Measurements from ENCODE around the gene ARL16.

Gene ARL16

DNA sequence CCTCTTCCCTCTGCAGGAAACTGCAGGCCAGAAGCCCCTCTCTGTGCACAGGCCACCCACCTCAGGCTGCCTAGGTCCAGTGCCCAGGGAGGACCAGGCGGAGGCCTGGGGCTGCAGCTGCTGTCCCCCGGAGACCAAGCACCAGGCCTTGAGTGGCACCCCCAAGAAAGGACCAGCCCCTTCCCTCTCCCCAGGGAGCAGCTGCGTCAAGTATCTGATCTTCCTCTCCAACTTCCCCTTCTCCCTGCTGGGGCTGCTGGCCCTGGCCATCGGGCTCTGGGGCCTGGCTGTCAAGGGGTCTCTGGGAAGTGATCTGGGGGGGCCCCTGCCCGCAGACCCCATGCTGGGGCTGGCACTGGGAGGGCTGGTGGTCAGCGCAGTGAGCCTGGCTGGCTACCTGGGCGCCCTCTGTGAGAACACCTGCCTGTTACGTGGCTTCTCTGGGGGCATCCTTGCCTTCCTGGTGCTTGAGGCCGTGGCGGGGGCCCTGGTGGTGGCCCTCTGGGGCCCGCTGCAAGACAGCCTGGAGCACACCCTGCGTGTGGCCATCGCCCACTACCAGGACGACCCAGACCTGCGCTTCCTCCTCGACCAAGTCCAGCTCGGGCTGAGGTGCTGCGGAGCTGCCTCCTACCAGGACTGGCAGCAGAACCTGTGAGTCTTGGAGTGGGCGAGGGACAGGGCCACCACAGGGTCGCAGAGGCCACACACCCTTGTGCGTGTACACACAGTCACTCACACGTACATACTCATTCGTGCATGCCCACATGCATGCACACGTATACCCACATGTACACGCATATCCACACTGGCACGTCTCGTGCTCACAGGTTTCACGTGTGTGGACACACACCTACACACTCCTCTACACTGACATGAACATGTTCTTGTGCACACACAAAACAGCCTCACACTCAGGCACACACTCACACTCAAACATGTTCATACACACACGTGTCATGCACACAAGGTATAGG, 38.3 kb downstream of the ARL16 start:
- no peak overlapping the region for H3K4me3 ChIP-seq (ENCODE audit: low read depth, low read length)
- peaks cover 5% of the 10 kb centered on the region for H3K4me1 ChIP-seq (ENCODE audit: control insufficient read depth, insufficient read depth, low read length)
- H3K36me3 ChIP-seq (ENCODE audit: control insufficient read depth, insufficient read depth, low read length): no peaks in the 10 kb centered on the region
- H3K9ac ChIP-seq (ENCODE audit: low read depth, low read length): no peak overlapping the region
- H3K27me3 ChIP-seq (ENCODE audit: control insufficient read depth, insufficient read depth, low read length): peaks cover 22% of the 10 kb centered on the region
- no peaks in the 10 kb centered on the region for H3K9me3 ChIP-seq (ENCODE audit: control insufficient read depth, insufficient read depth, low read length)

DNA sequence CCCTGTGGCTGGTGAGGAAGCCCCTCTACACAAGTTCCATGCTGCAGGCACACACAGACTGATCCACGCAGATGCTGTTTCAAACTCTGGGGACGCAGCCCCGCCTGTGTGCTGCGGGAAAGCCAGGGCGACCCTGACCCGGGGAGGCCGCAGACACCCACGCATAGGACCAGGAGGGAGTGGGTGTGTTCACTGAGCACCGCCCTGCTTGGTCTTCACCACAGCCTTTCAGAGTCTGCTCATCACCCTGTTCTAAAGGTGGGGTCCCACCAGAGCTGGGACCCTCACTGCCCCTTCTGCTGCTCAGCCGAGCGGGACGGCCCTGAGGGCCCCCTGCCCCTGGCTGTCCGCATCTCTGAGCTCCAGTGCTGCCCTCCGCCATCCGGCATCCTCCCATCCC, 39.1 kb downstream of the ARL16 start:
- Histone ChIP-seq H3K4me1 (ENCODE audit: control insufficient read depth, insufficient read depth, low read length) (peaks cover 5% of the 10 kb centered on the region), H3K27me3 (ENCODE audit: control insufficient read depth, insufficient read depth, low read length) (peaks cover 22% of the 10 kb centered on the region), H3K4me3 (ENCODE audit: low read depth, low read length) (no peak overlapping the region), H3K9ac (ENCODE audit: low read depth, low read length) (no peak overlapping the region), H3K36me3 (ENCODE audit: control insufficient read depth, insufficient read depth, low read length) (no peaks in the 10 kb centered on the region), H3K9me3 (ENCODE audit: control insufficient read depth, insufficient read depth, low read length) (no peaks in the 10 kb centered on the region)

DNA sequence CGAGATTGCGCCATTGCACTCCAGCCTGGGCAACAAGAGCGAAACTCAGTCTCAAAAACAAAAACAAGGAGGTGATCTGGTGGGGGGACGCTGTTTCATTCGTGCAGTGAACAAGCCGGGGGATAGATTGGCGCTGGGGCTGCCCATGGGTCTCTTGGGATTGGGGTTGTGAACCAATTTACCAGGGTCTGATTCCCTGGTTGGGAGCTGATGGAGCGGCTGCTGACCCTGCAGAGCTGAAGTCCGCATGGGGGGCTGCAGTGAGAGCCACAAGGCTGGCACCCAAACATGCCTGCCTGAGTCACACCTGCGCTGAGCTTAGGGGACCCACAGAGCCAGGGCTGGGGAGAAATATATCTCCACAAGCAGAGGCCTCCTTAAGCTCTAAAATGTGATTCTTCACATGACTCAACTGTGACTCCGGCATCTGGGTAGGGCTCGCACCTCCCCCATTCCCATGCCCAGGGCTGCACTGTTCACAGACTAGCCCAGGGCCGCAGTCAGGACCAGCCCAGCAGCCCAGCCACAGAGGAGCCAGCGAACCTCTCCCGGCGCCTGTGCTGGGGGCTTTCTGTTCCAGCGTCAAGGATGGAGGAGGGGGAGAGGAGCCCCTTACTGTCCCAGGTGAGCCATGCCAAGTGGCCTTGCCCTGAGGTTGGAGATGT, 41.6 kb downstream of the ARL16 start:
- Histone ChIP-seq H3K4me3 (ENCODE audit: low read depth, low read length) (no peak overlapping the region), H3K36me3 (ENCODE audit: control insufficient read depth, insufficient read depth, low read length) (no peaks in the 10 kb centered on the region), H3K4me1 (ENCODE audit: control insufficient read depth, insufficient read depth, low read length) (no peaks in the 10 kb centered on the region), H3K9ac (ENCODE audit: low read depth, low read length) (no peak overlapping the region), H3K27me3 (ENCODE audit: control insufficient read depth, insufficient read depth, low read length) (peaks cover 4% of the 10 kb centered on the region), H3K9me3 (ENCODE audit: control insufficient read depth, insufficient read depth, low read length) (no peaks in the 10 kb centered on the region)

DNA sequence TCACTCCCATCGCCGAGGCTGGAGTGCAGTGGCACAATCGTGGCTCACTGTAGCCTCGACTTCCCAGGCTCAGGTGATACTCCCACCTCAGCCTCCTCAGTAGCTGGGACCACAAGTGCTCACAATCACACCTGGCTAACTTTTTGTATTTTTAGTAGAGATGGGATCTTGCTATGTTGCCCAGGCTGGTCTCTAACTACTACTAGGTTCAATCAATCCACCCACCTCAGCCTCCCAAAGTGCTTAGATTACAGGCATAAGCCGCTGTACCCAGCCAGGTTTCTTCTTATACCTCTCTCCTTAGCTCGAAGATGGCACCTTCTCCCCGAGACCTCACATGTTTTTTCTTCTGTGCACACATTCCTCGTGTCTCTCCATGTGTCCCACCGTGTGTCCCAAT, 43.6 kb downstream of the ARL16 start:
- Histone ChIP-seq H3K4me1 (ENCODE audit: control insufficient read depth, insufficient read depth, low read length) (no peaks in the 10 kb centered on the region), H3K27me3 (ENCODE audit: control insufficient read depth, insufficient read depth, low read length) (no peaks in the 10 kb centered on the region), H3K9me3 (ENCODE audit: control insufficient read depth, insufficient read depth, low read length) (no peaks in the 10 kb centered on the region), H3K9ac (ENCODE audit: low read depth, low read length) (no peak overlapping the region), H3K36me3 (ENCODE audit: control insufficient read depth, insufficient read depth, low read length) (no peaks in the 10 kb centered on the region), H3K4me3 (ENCODE audit: low read depth, low read length) (no peak overlapping the region)

DNA sequence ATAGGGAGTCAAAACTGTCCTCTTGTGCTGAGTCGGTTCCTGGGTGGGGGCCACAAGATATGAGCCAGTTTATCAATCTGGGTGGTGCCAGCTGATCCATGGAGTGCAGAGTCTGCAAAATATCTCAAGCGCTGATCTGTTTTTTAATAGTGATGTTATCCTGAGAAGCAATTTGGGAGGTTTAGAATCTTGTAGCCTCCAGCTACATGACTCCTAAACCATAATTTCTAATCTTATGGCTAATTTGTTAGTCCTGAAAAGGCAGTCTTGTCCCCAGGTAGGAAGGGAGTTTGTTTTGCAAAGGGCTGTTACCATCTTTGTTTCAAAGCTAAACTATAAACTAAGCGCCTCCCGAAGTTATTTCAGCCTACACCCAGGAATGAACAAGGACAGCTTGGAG, 44.9 kb downstream of the ARL16 start:
- Histone ChIP-seq H3K9ac (ENCODE audit: low read depth, low read length) (no peak overlapping the region), H3K9me3 (ENCODE audit: control insufficient read depth, insufficient read depth, low read length) (no peaks in the 10 kb centered on the region), H3K27me3 (ENCODE audit: control insufficient read depth, insufficient read depth, low read length) (no peaks in the 10 kb centered on the region), H3K36me3 (ENCODE audit: control insufficient read depth, insufficient read depth, low read length) (no peaks in the 10 kb centered on the region), H3K4me3 (ENCODE audit: low read depth, low read length) (no peak overlapping the region), H3K4me1 (ENCODE audit: control insufficient read depth, insufficient read depth, low read length) (no peaks in the 10 kb centered on the region)

DNA sequence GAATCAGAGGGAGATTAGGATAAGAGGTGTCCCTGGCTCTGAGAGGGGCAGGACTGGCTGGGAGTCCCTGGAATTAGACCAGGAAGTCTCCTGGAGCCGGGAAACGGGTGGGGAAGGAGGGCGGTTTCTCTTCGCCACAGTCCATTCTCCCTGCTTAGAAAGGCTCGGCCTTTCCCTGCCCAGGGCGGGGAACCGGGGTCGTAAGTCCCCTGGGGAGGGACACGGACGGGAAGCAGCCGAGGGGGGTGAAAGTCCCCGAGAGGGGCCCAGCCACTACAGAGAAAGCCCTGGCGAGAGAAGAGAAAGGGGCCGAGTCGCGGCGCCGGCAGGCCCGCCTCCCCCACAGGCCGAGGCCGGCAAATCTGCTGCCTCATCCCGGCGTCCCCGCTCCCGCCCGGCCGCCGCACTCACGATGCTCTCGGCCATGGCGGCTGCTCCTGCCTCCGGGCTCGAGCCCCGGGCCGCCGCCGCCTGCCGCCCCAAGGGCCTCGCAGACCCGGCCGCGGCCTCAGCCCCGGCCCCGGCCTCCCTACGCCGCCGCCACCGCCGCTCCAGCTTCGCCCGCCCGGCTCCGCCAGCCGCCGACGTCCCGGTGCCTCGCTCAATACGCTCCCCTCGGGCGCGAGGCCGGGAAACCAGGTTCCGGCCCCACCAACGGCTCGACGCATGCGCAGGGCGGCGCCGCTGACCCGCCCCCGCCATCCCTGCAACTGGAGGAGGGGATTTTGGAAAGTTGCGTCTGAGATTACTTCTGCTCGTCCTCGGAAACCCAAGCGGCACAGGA, 46.9 kb downstream of the ARL16 start, which contains the start of the genes NPLOC4 and TSPAN10:
Gene NPLOC4, minus strand, starts transcription at position 608 of the 784 bp plus-strand sequence. Its CDS starts 182 bp downstream, at position 426.
Gene TSPAN10, plus strand, starts transcription at position 692 of the 784 bp plus-strand sequence. CDS start 5,217 bp downstream, outside the sequence.
- H3K9ac ChIP-seq (ENCODE audit: low read depth, low read length): peak within 1 kb of the TSS; percentile 88
- no peaks in the 10 kb centered on the region for H3K9me3 ChIP-seq (ENCODE audit: control insufficient read depth, insufficient read depth, low read length)
- peak within 1 kb of the TSS; percentile 97 for H3K4me3 ChIP-seq (ENCODE audit: low read depth, low read length)
- no peaks in the 10 kb centered on the region for H3K27me3 ChIP-seq (ENCODE audit: control insufficient read depth, insufficient read depth, low read length)
- H3K36me3 ChIP-seq (ENCODE audit: control insufficient read depth, insufficient read depth, low read length): no peaks in the 10 kb centered on the region
- no peaks in the 10 kb centered on the region for H3K4me1 ChIP-seq (ENCODE audit: control insufficient read depth, insufficient read depth, low read length)

DNA sequence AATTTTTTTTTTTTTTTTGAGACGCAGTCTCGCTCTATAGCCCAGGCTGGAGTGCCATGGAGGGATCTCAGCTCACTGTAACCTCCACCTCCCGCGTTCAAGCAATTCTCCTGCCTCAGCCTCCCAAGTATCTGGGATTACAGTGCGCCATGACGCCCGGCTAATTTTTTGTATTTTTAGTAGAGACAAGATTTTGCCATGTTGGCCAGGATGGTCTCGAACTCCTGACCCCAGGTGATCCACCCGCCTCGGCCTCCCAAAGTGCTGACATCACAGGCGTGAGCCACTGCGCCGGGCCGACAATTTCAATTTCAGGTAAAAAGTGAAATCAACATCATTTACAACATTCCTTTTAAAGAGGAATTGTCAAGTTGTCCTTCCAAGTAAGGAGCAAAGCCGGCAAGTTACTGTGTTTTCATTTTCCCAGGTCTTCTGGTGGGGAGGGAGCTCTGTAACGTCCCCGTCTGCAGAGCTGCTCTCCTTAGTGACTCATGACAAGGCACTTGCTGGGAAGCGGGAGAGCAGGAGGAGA, 47.6 kb downstream of the ARL16 start:
- Histone ChIP-seq H3K9me3 (ENCODE audit: control insufficient read depth, insufficient read depth, low read length) (no peaks in the 10 kb centered on the region), H3K4me1 (ENCODE audit: control insufficient read depth, insufficient read depth, low read length) (no peaks in the 10 kb centered on the region), H3K9ac (ENCODE audit: low read depth, low read length) (peak overlapping the region; percentile 88)

DNA sequence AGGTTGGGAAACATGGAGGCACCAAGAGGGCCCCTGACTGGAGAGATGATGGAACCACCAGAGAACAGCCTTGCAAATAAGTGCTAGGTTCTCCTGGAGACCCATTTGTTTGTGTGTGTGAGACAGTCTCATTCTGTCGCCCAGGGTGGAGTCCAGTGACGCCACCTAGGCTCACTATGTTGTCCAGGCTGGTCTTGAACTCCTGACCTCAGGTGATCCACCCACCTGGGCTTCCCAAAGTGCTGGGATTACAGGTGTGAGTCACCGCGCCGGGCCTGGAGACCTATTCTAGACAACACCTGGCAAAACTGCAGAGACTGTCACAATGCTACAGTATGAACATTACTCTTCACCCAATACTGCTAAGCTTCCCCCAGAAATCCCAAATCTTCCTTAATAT, 48.2 kb downstream of the ARL16 start:
- Histone ChIP-seq H3K4me1 (ENCODE audit: control insufficient read depth, insufficient read depth, low read length) (no peaks in the 10 kb centered on the region), H3K9ac (ENCODE audit: low read depth, low read length) (no peak overlapping the region), H3K27me3 (ENCODE audit: control insufficient read depth, insufficient read depth, low read length) (no peaks in the 10 kb centered on the region), H3K36me3 (ENCODE audit: control insufficient read depth, insufficient read depth, low read length) (no peaks in the 10 kb centered on the region), H3K4me3 (ENCODE audit: low read depth, low read length) (peak overlapping the region; percentile 97), H3K9me3 (ENCODE audit: control insufficient read depth, insufficient read depth, low read length) (no peaks in the 10 kb centered on the region)

More for the DNA sequence above, 47.6 kb downstream of the ARL16 start:
- H3K4me3 ChIP-seq (ENCODE audit: low read depth, low read length): peak overlapping the region; percentile 97
- no peaks in the 10 kb centered on the region for H3K36me3 ChIP-seq (ENCODE audit: control insufficient read depth, insufficient read depth, low read length)
- no peaks in the 10 kb centered on the region for H3K27me3 ChIP-seq (ENCODE audit: control insufficient read depth, insufficient read depth, low read length)

DNA sequence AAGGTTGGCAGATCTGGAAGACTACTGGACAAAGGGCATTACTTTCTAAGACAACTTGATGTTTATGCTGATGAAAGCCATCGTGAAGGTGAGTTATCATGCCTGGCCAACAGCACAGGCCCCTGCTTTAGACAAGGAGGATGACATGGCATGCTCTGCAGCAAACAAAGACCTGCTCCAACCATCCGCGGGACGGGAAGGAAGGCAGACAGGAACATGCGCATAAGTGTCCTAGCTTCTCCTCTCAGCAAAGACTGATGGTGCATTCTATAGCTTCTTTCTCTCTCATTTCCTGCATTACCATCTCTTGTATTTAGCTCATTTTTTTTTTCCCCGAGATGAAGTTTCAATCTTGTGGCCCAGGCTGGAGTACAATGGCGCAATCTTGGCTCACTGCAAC, 52.1 kb downstream of the ARL16 start:
- Histone ChIP-seq H3K9ac (ENCODE audit: low read depth, low read length) (no peak overlapping the region), H3K4me1 (ENCODE audit: control insufficient read depth, insufficient read depth, low read length) (no peaks in the 10 kb centered on the region), H3K36me3 (ENCODE audit: control insufficient read depth, insufficient read depth, low read length) (peaks cover 11% of the 10 kb centered on the region), H3K4me3 (ENCODE audit: low read depth, low read length) (no peak overlapping the region), H3K9me3 (ENCODE audit: control insufficient read depth, insufficient read depth, low read length) (no peaks in the 10 kb centered on the region), H3K27me3 (ENCODE audit: control insufficient read depth, insufficient read depth, low read length) (no peaks in the 10 kb centered on the region)

Data from iPS-15b (cell line).